A549 treated with AZD9567 at 1 μM for 4 hours (cell line): ENCODE results near the gene C16orf87. TPM values are rescaled to one million over a fixed set of nuclear protein-coding genes. Genes with fewer than 3 reads are reported as not detected.

Experiments used
- total RNA-seq: library from RNA; stranded (reverse); fragments of 200-300 nt; extraction: Qiagen RNA extraction; gene quantifications from 5 replicates; pipeline ENCODE4 v1.2.3, GENCODE V29; 2022; ENCODE audit not compliant: insufficient read depth

The C16orf87 gene, protein sequence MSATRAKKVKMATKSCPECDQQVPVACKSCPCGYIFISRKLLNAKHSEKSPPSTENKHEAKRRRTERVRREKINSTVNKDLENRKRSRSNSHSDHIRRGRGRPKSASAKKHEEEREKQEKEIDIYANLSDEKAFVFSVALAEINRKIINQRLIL
- 5.7 to 17.1 TPM (median 7.5 TPM) in 5 replicates for total RNA-seq

DNA sequence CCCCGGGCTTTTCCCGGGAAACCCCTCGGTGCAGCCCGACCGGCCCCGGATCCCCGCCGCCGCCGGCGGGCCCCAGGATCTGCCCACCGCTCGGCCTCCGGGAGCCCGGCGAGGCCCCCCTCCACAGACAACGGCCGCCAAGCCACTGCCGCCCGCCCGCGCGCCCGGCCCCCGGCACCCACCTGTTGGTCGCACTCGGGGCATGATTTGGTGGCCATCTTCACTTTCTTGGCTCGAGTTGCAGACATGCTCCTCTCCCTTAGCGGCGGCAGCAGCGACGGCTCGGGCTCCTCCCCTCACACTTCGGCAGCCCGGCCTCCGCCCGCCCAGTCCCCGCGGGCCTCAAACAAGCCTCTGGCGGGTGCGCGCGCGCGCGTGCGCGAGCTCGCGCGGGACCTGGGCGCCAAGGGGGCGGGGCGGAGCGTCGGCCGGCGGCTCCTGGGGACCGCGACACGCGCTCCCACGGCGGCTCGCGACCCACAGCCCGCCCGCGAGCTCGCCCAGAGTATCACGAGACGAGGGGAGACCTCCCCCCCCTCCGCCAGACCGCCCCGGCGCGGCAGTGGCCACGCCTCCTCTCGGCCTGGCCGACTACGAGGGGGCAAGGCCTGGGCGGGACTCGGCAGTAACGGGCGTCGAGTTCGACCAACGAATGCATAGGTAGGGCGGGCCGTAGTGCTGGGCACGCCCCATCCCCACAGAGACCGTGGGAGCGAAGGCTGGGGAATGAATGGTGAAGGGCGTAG, at the start of gene C16orf87:
TSS of gene C16orf87 (minus strand) at position 279 of the 746 bp plus-strand sequence. CDS start at position 248, 31 bp downstream.

DNA sequence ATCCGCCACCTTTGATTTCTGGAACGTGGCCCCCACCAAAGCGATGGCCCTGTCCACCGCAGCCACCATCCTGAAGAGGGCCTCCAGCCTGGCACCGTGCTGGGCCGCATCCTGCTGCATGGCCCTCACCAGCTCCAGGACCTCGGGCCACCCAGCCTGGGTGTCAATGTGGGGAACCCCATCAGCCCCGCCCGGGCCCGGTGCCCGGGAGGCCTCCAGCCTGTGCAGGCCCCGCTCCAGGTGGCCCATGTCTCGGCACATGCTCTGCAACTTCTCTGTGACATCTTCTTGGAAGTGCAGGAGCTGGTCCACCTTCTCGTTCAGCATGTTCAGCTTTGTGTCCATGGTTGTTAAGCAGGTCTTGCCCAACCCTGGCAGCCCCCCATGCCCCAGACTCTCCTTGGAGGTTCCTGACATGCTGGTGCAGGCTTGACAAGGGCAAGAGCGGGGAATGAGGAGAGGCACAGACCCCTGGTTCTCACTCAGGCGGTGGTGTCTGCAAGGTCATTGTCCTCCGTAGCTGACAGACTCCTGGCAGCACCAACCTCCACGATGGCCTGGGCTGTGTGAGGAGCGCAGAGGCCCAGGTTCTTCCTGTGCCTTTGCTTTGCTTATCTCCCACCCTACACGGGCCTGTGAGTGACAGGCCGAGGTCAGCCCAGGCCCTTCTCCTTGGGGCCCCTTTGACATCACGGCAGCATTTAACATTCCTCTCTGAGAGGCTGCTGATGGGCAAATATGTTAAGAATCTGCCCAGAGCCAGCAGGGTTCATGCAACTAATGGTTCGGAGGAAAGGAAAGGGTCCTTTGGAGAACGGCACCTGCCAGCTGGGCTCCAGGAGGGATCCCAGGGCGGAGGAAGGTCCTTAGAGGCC, 83.0 kb downstream of the C16orf87 start, which contains the start of gene MYLK3:
TSS of gene MYLK3 (minus strand) at position 568 of the 875 bp plus-strand sequence. CDS start at position 417, 151 bp downstream.

Other genes with a start within 250 kb of the C16orf87 start
- gene SHCBP1, start 209.8 kb downstream of the C16orf87 start, total RNA-seq, result 32.1 to 49.6 TPM (median 36.4 TPM) in 5 replicates
- gene VPS35, start 142.0 kb downstream of the C16orf87 start, total RNA-seq, result 78.9 to 124 TPM (median 81.6 TPM) in 5 replicates
- gene ORC6, start 141.5 kb downstream of the C16orf87 start, total RNA-seq, result 45.7 to 52.9 TPM (median 50.1 TPM) in 5 replicates
- 0.02 to 0.25 TPM (median 0.05 TPM) in 4 of 5 replicates, not detected in the other for gene MYLK3, start 82.8 kb downstream of the C16orf87 start, total RNA-seq
- gene GPT2, start 53.2 kb upstream of the C16orf87 start, total RNA-seq, result 11.9 to 13.6 TPM (median 13.3 TPM) in 5 replicates
- gene DNAJA2, start 142.5 kb upstream of the C16orf87 start, total RNA-seq, result 65.7 to 79.3 TPM (median 70.7 TPM) in 5 replicates